ENCODE data around the gene KIAA1328.

DNA sequence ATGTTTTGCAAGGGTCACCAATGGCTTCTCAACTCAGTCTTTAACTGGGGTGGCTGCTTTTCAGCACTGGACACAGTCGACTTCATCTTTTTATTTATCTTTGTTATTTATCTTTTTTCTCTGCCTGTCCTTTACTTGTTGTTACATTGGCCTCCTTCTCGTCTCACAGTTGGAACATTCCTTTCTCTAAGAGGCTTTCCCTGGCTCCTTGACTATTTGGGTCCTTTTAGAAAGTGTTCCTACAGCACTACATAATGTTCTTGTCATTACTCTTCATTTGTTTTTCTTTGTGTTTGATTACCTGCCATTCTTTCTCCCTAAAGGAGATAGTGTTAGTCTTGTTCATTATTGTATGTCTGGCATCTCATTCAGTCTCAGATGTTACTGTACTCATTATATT lies 122.0 kb downstream of the KIAA1328 start:
- TF ChIP-seq CTCF (IDR thresholded peaks at IDR 0.05) (no peak), POLR2A (IDR thresholded peaks at IDR 0.05) (no peak)
